Esophagus (tissue), 2 donors: ENCODE data around the gene RASL11A. TPM values are rescaled to one million over a fixed set of nuclear protein-coding genes. Genes with fewer than 3 reads are reported as not detected.

ENCODE experiments used
- H3K27ac ChIP-seq, 2 donors: one replicate each; pipeline ENCODE4 v1.5.1; 2013; ENCODE audit warnings: low read depth in 2 of 2, mild to moderate bottlenecking in 2 of 2, inconsistent platforms in 1 of 2, low read length in 1 of 2, moderate library complexity in 1 of 2
- H3K27me3 ChIP-seq, 2 donors: one replicate each; pipeline ENCODE4 v1.6.1; 2013; ENCODE audit warnings: low read length in 2 of 2, control low read depth in 1 of 2, mild to moderate bottlenecking in 1 of 2; ENCODE audit not compliant: insufficient read depth in 2 of 2, control insufficient read depth in 1 of 2
- H3K36me3 ChIP-seq, 2 donors: one replicate each; pipeline ENCODE4 v1.6.1; 2013; ENCODE audit warnings: low read length in 1 of 2; ENCODE audit not compliant: control insufficient read depth in 2 of 2, insufficient read depth in 2 of 2
- H3K4me1 ChIP-seq, 2 donors: one replicate each; pipeline ENCODE4 v1.6.1; 2013; ENCODE audit warnings: low read length in 1 of 2; ENCODE audit not compliant: control insufficient read depth in 2 of 2, insufficient read depth in 2 of 2
- H3K4me3 ChIP-seq, 2 donors: one replicate each; pipeline ENCODE4 v1.5.1; 2013; ENCODE audit warnings: low read length in 2 of 2, mild to moderate bottlenecking in 2 of 2, low read depth in 1 of 2, moderate library complexity in 1 of 2
- H3K9me3 ChIP-seq, 2 donors: one replicate each; pipeline ENCODE4 v1.6.1; 2013; ENCODE audit warnings: mild to moderate bottlenecking in 2 of 2, low read depth in 1 of 2, low read length in 1 of 2, moderate library complexity in 1 of 2; ENCODE audit not compliant: control insufficient read depth in 2 of 2, insufficient read depth in 1 of 2
- WGBS, 2 donors: extraction: QIAGEN DNeasy Blood & Tissue Kit; methylation state at CpG; one replicate each; pipeline ENCODE4 v1.1.7; 2013; 5-methylcytosine and 5-hydroxymethylcytosine counted together
- polyA plus RNA-seq, 2 donors: library from polyadenylated mRNA; stranded (reverse); fragments of 200-250 nt; gene quantifications; one replicate each; pipeline ENCODE4 v1.2.3, GENCODE V29; 2013
- donor health status: healthy with polysubstance abuse.
- donor health status: Bipolar disorder and iron deficiency.

Gene RASL11A
- polyA plus RNA-seq, 2 donors = 4.4 to 20.5 TPM

DNA sequence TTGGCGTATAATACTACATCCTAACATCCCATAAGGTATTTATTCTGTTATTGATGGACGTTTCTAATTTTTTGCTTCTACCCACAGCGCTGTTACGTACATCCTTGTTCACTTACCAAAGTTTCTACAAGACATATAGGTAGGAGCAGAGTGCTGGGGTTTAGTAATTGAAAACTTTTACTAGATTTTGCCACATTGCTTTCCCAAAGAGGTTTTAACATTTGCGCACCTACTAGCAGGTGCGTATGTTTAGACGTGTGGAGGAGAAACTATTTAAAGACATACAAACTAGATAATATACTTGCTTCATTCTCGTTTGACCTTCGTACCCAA lies 19.8 kb upstream of the RASL11A start:
- 0 to 1% methylated on average over 9 of the region's 9 CpGs for WGBS, 2 donors
- H3K27ac ChIP-seq = peak overlapping the region; percentile 97
- H3K27me3 ChIP-seq = no peaks in the 10 kb centered on the region
- peaks cover 3 to 5% of the 10 kb centered on the region in 2 donors for H3K36me3 ChIP-seq
- no peaks in the 10 kb centered on the region for H3K4me1 ChIP-seq
- no peaks in the 10 kb centered on the region for H3K9me3 ChIP-seq
- peak overlapping the region; percentile 75 to 99 for H3K4me3 ChIP-seq

- no peaks in the 10 kb centered on the region for H3K27me3 ChIP-seq
- peaks cover 3 to 5% of the 10 kb centered on the region in 2 donors for H3K36me3 ChIP-seq
- H3K4me1 ChIP-seq = no peaks in the 10 kb centered on the region
- H3K9me3 ChIP-seq = no peaks in the 10 kb centered on the region
- 0% methylated on average over 69 of the region's 69 CpGs for WGBS, 2 donors
- H3K27ac ChIP-seq = peak within 1 kb of the TSS; percentile 97
- peak within 1 kb of the TSS; percentile 75 to 99 for H3K4me3 ChIP-seq
Observed at GRCh38 chr13:27251166-27252091, 19.2 kb upstream of the RASL11A start, which contains the start of gene RPL21. Gene RPL21, plus strand, starts transcription at chr13:27251558. Its CDS starts 2,219 bp downstream, at chr13:27253777.

DNA sequence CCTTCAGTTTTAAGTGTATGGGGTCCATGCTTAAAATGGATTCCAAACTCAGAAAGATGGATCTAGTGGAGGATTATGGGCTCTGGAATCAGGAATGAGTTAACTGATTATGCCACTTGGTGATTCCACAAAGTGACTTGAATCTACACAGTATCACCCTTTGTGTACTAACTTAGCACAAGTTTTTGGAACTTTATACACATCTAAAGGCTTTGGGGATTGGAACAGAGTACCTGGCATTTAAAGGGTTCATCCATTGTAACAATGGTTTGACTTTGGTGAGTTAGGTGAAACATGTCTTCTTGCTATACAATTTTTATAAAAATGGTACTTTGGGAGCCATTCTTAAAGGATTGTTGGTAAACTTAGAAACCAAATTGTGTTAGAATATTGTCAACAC lies 18.2 kb upstream of the RASL11A start:
- Histone ChIP-seq H3K27me3 (no peaks in the 10 kb centered on the region), H3K9me3 (no peaks in the 10 kb centered on the region), H3K4me1 (no peaks in the 10 kb centered on the region)

DNA sequence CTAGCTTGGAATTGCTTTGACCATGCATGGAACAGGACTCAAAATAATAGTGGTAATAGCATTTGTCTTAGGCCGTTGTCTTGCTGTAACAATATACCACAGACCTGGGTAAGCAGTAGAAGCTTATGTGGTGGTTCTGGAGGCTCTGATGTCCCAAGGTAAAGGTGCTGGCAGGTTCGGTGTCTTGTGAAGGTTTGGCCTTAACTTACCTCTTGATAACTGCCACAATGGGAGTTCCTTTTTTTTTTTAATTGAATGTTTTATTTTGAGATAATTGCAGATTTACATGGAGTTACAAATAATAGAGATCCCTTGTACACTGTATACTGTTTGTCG lies 13.4 kb upstream of the RASL11A start:
- no peak overlapping the region for H3K27ac ChIP-seq
- 87 to 88% methylated on average over 3 of the region's 3 CpGs for WGBS, 2 donors
- no peak overlapping the region for H3K4me3 ChIP-seq
- no peaks in the 10 kb centered on the region for H3K4me1 ChIP-seq
- H3K27me3 ChIP-seq = no peaks in the 10 kb centered on the region
- peaks cover 3 to 14% of the 10 kb centered on the region in 2 donors for H3K36me3 ChIP-seq
- no peaks in the 10 kb centered on the region for H3K9me3 ChIP-seq

More for the DNA sequence above, 18.2 kb upstream of the RASL11A start:
- Histone ChIP-seq H3K36me3 (peaks cover 3 to 9% of the 10 kb centered on the region in 2 donors), H3K27ac (no peak overlapping the region), H3K4me3 (peak overlapping the region; percentile 75 to 99)

DNA sequence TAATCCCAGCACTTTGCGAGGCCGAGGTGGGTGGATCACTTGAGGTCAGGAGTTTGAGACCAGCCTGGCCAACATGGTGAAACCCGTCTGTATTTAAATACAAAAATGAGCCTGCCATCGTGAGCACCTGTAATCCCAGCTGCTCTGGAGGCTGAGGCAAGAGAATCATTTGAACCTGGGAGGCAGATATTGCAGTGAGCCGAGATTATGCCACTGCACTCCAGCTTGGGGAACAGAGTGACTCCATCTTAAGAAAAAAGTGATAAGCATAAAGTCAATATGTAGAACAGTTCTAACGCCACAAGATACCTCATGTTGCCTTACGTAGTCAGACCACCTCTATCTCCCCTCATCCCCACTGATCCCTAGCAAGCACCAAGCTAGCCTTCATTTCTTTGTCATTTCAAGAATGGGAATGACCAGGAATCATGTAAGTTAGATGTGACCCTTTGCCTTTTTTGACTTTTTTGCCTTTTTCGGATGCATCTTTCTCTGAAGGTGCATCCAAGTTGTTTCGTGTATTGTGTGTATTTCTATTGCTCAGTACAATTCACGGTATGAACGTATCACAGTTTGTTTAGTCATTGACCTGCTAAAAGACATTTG lies 12.9 kb upstream of the RASL11A start:
- Histone ChIP-seq H3K9me3 (no peaks in the 10 kb centered on the region), H3K4me1 (peaks cover 0 to 1% of the 10 kb centered on the region in 2 donors), H3K27me3 (no peaks in the 10 kb centered on the region), H3K4me3 (no peak overlapping the region), H3K27ac (no peak overlapping the region), H3K36me3 (peaks cover 3 to 14% of the 10 kb centered on the region in 2 donors)
- 84 to 86% methylated on average over 11 of the region's 11 CpGs for WGBS, 2 donors

- H3K9me3 ChIP-seq = no peaks in the 10 kb centered on the region
- H3K36me3 ChIP-seq = peaks cover 3 to 14% of the 10 kb centered on the region in 2 donors
- WGBS, 2 donors = 90 to 91% methylated on average over 5 of the region's 5 CpGs
- H3K27ac ChIP-seq = no peak overlapping the region
- peaks cover 0 to 1% of the 10 kb centered on the region in 2 donors for H3K4me1 ChIP-seq
- H3K27me3 ChIP-seq = no peaks in the 10 kb centered on the region
- H3K4me3 ChIP-seq = no peak overlapping the region
Observed at GRCh38 chr13:27258637-27259386, 11.8 kb upstream of the RASL11A start.

GRCh38 chr13:27259831-27260230 lies 10.8 kb upstream of the RASL11A start:
- H3K27me3 ChIP-seq = no peaks in the 10 kb centered on the region
- no peaks in the 10 kb centered on the region for H3K9me3 ChIP-seq
- 47 to 62% methylated on average over 2 of the region's 2 CpGs for WGBS, 2 donors
- no peak overlapping the region for H3K27ac ChIP-seq
- peaks cover 3 to 14% of the 10 kb centered on the region in 2 donors for H3K36me3 ChIP-seq
- H3K4me3 ChIP-seq = no peak overlapping the region
- H3K4me1 ChIP-seq = peaks cover 0 to 1% of the 10 kb centered on the region in 2 donors

- peaks cover 0 to 5% of the 10 kb centered on the region in 2 donors for H3K4me1 ChIP-seq
- H3K4me3 ChIP-seq = no peak overlapping the region
- peaks cover 0 to 9% of the 10 kb centered on the region in 2 donors for H3K36me3 ChIP-seq
- 48 to 58% methylated on average over 5 of the region's 5 CpGs for WGBS, 2 donors
- H3K27me3 ChIP-seq = no peaks in the 10 kb centered on the region
- H3K9me3 ChIP-seq = no peaks in the 10 kb centered on the region
- H3K27ac ChIP-seq = no peak overlapping the region
Observed at GRCh38 chr13:27261396-27261795, 9.2 kb upstream of the RASL11A start.

DNA sequence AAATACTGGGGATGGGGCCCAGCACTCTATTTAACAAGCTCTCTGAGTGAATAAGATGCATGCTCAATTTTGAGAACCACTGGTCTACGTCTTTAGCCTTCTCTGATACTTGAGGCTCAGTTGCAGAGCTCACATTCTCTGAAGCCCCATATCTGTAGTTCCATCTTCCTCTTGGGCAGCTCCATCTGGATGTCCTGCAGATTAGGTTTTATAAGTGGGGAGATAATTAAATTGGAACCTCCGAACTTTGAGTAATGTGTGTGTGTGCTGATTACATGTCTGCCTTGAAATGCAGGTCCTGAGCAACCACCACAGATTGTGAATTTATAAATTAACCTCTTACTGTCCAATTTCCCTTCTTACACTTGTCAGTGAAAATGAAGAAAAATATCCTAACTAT lies 7.2 kb upstream of the RASL11A start:
- Histone ChIP-seq H3K9me3 (no peaks in the 10 kb centered on the region), H3K36me3 (no peaks in the 10 kb centered on the region), H3K4me1 (peaks cover 0 to 5% of the 10 kb centered on the region in 2 donors), H3K27me3 (no peaks in the 10 kb centered on the region), H3K27ac (no peak overlapping the region), H3K4me3 (no peak overlapping the region)
- 40 to 53% methylated on average over 2 of the region's 2 CpGs for WGBS, 2 donors
